Mesendoderm (in vitro differentiated cells): ENCODE data around the gene CENPO.

Experiments used
- DNase-seq: peaks from one replicate; pipeline ENCODE4 v3.0.0; 2013
- H2AK5ac ChIP-seq: 2 replicates; pipeline ENCODE4 v1.6.1; 2013; ENCODE audit warnings: low read length, inconsistent platforms
- H2BK120ac ChIP-seq: 2 replicates; pipeline ENCODE4 v1.6.1; 2013; ENCODE audit warnings: low read depth, mild to moderate bottlenecking, low read length, moderate library complexity, mixed read lengths
- H2BK15ac ChIP-seq: replicated peaks from 2 replicates; pipeline ENCODE4 v1.6.1; 2013; ENCODE audit warnings: low read depth, mild to moderate bottlenecking, moderate library complexity
- H2BK5ac ChIP-seq: 2 replicates; pipeline ENCODE4 v1.6.1; 2013; ENCODE audit warnings: low read length, inconsistent platforms
- H3K18ac ChIP-seq: 2 replicates; pipeline ENCODE4 v1.6.1; 2013; ENCODE audit warnings: mild to moderate bottlenecking, low read length, mixed read lengths
- H3K23ac ChIP-seq: one replicate; pipeline ENCODE4 v1.6.1; 2013; ENCODE audit warnings: low read length
- H3K27ac ChIP-seq: 2 replicates; pipeline ENCODE4 v1.5.1; 2013; ENCODE audit warnings: low read depth, mild to moderate bottlenecking, inconsistent platforms, low read length, moderate library complexity
- H3K27me3 ChIP-seq: 2 replicates; pipeline ENCODE4 v1.6.1; 2013; ENCODE audit warnings: low read length, control low read depth, mild to moderate bottlenecking, inconsistent platforms; ENCODE audit not compliant: insufficient read depth, poor library complexity
- H3K36me3 ChIP-seq: 2 replicates; pipeline ENCODE4 v1.6.1; 2013; ENCODE audit warnings: low read length, inconsistent platforms; ENCODE audit not compliant: control insufficient read depth, insufficient read depth
- H3K4ac ChIP-seq: one replicate; pipeline ENCODE4 v1.6.1; 2013; ENCODE audit warnings: low read depth, mild to moderate bottlenecking, low read length, moderate library complexity
- H3K4me1 ChIP-seq: 2 replicates; pipeline ENCODE4 v1.6.1; 2013; ENCODE audit warnings: low read depth, low read length, inconsistent platforms; ENCODE audit not compliant: control insufficient read depth
- H3K4me2 ChIP-seq: 2 replicates; pipeline ENCODE4 v1.6.1; 2013; ENCODE audit warnings: low read length
- H3K4me3 ChIP-seq: 2 replicates; pipeline ENCODE4 v1.5.1; 2013; ENCODE audit warnings: mild to moderate bottlenecking, low read length
- H3K56ac ChIP-seq: one replicate; pipeline ENCODE4 v1.6.1; 2013; ENCODE audit warnings: low read length
- H3K79me1 ChIP-seq: 2 replicates; pipeline ENCODE4 v1.6.1; 2013; ENCODE audit warnings: low read length, inconsistent platforms
- H3K79me2 ChIP-seq: 2 replicates; pipeline ENCODE4 v1.6.1; 2013; ENCODE audit warnings: mild to moderate bottlenecking, low read length; ENCODE audit not compliant: control insufficient read depth, insufficient read depth
- H3K9ac ChIP-seq: 2 replicates; pipeline ENCODE4 v1.6.1; 2013; ENCODE audit warnings: low read length, inconsistent platforms
- H4K5ac ChIP-seq: one replicate; pipeline ENCODE4 v1.6.1; 2013; ENCODE audit warnings: low read length
- H4K8ac ChIP-seq: one replicate; pipeline ENCODE4 v1.6.1; 2013; ENCODE audit warnings: low read depth, mild to moderate bottlenecking, control low read depth, low read length, moderate library complexity
- WGBS: extraction: QIAGEN DNeasy Blood & Tissue Kit; methylation state at CpG from one replicate; pipeline ENCODE4 v1.1.7; 2013; ENCODE audit warnings: low lambda C conversion rate, missing lambda C conversion rate; ENCODE audit not compliant: insufficient coverage; ENCODE audit errors: extremely low coverage; 5-methylcytosine and 5-hydroxymethylcytosine counted together

The CENPO gene

DNA sequence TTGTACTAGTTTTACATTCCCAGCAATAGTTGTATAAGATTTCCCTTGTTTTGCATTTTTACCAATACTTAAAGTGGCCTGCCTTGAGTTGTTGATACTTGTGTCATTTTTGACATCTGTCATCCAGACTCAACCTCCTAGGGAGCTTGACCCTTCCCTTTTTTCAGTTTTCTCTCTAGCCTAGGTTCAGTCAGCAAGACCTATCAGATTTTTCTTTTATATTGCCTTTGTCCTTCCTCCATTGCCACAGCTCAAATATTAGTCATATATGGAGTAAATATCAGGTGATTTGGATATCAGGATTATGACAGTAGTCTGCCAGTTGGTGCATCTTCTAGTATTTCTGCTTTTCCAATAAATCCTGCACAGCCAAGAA, 13.4 kb downstream of the CENPO start:
- Histone ChIP-seq H3K27me3 (no peaks in the 10 kb centered on the region), H3K4me1 (no peaks in the 10 kb centered on the region), H3K4me3 (no peak overlapping the region), H2BK5ac (no peak overlapping the region), H3K9ac (no peak overlapping the region), H4K8ac (no peak overlapping the region), H3K4ac (no peak overlapping the region), H3K36me3 (peaks cover 6% of the 10 kb centered on the region), H3K79me2 (peaks cover 17% of the 10 kb centered on the region), H3K27ac (no peak overlapping the region), H2AK5ac (no peak overlapping the region), H2BK15ac (no peak overlapping the region), H3K4me2 (no peak overlapping the region), H3K79me1 (peaks cover 4% of the 10 kb centered on the region), H3K56ac (no peak overlapping the region), H3K18ac (no peak overlapping the region), H3K23ac (no peak overlapping the region), H4K5ac (no peak overlapping the region), H2BK120ac (no peak overlapping the region)
- no peak for DNase-seq

DNA sequence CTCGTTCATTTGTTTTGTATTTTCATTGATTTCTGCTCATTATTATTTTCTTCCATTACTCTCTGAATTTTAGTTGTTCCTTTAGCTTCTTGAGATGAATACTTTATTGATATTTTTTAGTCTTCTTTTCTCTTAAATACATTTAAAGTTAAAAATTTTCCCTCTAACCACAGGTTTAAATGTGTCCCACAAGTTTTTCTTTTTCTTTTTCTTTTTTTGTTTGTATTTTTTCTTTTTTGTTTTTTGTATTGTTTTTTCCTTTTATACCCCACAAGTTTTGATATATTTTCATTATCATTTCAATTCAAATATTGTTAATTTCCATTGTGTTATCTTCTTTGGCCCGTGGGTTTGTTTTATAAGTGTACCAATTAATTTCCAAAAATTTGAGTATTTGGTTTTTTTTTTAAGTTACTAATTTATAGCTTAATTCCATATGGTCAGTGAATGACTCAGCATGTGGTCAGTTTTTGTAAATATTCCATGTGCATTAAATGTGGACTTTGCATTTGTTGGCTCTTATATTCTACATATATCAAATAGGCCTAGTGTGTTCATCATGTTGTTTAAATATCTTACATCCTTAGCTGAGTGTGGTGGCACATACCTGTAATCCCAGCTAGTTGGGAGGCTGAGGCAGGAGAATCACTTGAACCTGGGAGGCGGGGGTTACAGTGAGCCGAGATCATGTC, 16.2 kb downstream of the CENPO start:
- WGBS = no CpG with 5 or more reads among the region's 4 CpGs
- no peak overlapping the region for H3K4ac ChIP-seq
- H3K18ac ChIP-seq = no peak overlapping the region
- H3K23ac ChIP-seq = no peak overlapping the region
- peaks cover 15% of the 10 kb centered on the region for H3K79me1 ChIP-seq
- H2BK5ac ChIP-seq = no peak overlapping the region
- no peak overlapping the region for H3K56ac ChIP-seq
- no peaks in the 10 kb centered on the region for H3K27me3 ChIP-seq
- H2AK5ac ChIP-seq = no peak overlapping the region
- no peak for DNase-seq
- H3K36me3 ChIP-seq = peaks cover 9% of the 10 kb centered on the region
- H3K27ac ChIP-seq = no peak overlapping the region
- no peak overlapping the region for H3K9ac ChIP-seq
- H3K4me1 ChIP-seq = no peaks in the 10 kb centered on the region
- no peak overlapping the region for H2BK120ac ChIP-seq
- H4K8ac ChIP-seq = no peak overlapping the region
- H3K4me2 ChIP-seq = no peak overlapping the region
- H2BK15ac ChIP-seq = no peak overlapping the region
- no peak overlapping the region for H4K5ac ChIP-seq
- H3K79me2 ChIP-seq = peaks cover 31% of the 10 kb centered on the region
- H3K4me3 ChIP-seq = no peak overlapping the region

DNA sequence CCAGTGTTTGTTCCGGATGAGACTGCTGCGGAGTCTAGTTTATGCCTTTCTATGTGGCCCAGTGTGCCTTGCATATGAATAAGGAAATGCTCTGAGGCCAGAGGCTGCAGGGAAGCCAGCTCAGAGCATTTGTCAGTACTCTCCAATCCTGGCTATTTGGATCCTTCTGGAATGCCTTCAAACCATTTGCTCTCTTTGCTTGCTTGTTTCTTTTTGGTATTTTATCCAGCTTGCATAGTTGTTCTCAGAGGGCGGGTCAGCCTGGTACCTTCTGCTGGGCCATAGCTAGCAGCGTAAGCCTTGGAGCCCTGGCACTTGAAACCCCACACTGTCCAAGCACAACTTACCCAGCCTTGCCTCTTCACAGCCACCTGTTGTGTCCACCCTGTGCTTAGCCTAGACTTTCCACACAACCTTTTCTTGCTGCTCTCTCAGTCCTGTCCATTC, 20.5 kb downstream of the CENPO start:
- no peak overlapping the region for H3K4me2 ChIP-seq
- peaks cover 9% of the 10 kb centered on the region for H3K36me3 ChIP-seq
- no peak overlapping the region for H2BK15ac ChIP-seq
- no peak for DNase-seq
- H3K23ac ChIP-seq = no peak overlapping the region
- H3K56ac ChIP-seq = no peak overlapping the region
- no peak overlapping the region for H3K9ac ChIP-seq
- no peaks in the 10 kb centered on the region for H3K4me1 ChIP-seq
- peaks cover 21% of the 10 kb centered on the region for H3K79me2 ChIP-seq
- no peak overlapping the region for H2AK5ac ChIP-seq
- no CpG with 5 or more reads among the region's 4 CpGs for WGBS
- H3K18ac ChIP-seq = no peak overlapping the region
- no peak overlapping the region for H3K4me3 ChIP-seq
- no peak overlapping the region for H2BK5ac ChIP-seq
- no peak overlapping the region for H4K5ac ChIP-seq
- H3K4ac ChIP-seq = no peak overlapping the region
- peaks cover 17% of the 10 kb centered on the region for H3K79me1 ChIP-seq
- H3K27ac ChIP-seq = no peak overlapping the region
- no peak overlapping the region for H4K8ac ChIP-seq
- no peaks in the 10 kb centered on the region for H3K27me3 ChIP-seq
- H2BK120ac ChIP-seq = no peak overlapping the region

DNA sequence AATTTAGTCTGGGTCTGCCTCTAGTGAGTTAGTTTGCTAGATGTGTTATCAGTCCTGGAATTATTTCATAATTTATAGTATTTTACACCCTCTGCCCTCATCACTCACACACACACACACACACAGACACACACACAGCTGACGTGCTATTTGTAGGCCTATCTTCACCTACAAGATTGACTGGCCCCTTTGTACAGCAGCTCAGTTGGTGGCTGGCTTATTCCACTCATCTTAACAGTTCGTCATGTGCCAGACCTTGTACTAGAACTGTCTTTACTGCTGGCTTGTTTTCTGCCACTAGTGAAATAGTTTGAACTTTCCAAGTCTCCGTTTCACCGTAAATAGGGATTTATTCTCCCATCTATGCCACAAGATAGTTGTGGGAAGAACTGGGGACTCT, 21.3 kb downstream of the CENPO start:
- Histone ChIP-seq H3K36me3 (peaks cover 10% of the 10 kb centered on the region), H2BK15ac (no peak overlapping the region)
- no CpG with 5 or more reads among the region's 4 CpGs for WGBS

DNA sequence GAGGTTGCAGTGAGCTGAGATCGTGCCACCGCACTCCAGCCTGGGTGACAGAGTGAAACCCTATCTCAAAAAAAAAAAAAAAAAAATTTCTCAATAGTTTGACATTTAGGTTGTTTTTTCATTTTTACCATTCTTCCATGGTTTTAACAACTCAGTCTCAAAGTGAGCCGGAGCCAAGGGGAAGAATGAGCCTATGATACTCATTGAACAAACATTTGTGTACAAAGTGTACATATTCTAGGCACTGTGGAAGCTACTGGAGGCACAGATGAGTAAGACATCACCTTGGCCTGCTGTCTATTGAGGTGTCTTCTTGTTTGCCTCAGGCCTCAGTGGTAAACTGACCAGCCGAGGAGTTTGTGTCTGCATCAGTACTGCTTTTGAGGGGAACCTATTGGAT, 21.9 kb downstream of the CENPO start:
- no CpG with 5 or more reads among the region's 4 CpGs for WGBS
- H3K4me3 ChIP-seq = no peak overlapping the region

More for the DNA sequence above, 21.3 kb downstream of the CENPO start:
- Histone ChIP-seq H3K4ac (no peak overlapping the region), H2BK5ac (no peak overlapping the region), H2BK120ac (no peak overlapping the region), H3K9ac (no peak overlapping the region), H3K4me1 (no peaks in the 10 kb centered on the region), H3K79me1 (peaks cover 17% of the 10 kb centered on the region), H4K5ac (no peak overlapping the region), H3K56ac (no peak overlapping the region), H2AK5ac (no peak overlapping the region), H3K79me2 (peaks cover 19% of the 10 kb centered on the region), H3K4me2 (no peak overlapping the region), H3K27ac (no peak overlapping the region), H3K23ac (no peak overlapping the region), H3K4me3 (no peak overlapping the region), H3K18ac (no peak overlapping the region), H3K27me3 (no peaks in the 10 kb centered on the region), H4K8ac (no peak overlapping the region)
- no peak for DNase-seq

DNA sequence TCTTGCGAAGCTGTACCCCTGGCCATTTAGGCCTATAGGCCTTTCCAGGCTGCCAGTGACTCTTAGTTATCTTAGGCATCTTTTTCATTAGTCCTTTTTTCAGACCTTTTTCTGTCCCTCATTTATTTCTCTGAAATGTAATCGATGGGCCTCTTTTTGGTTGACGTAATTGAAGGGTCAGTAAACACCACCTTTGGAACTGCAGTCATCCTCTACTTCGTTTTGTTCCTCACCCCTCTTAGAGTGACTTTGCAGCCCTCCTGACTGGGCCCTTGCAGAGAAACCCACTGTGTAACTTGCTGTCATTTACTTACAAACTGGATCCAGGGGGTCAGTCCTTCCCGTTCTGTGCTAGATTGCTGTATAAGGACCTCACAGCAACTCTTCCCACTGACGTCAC, 23.2 kb downstream of the CENPO start:
- no peak overlapping the region for H2BK15ac ChIP-seq
- H3K9ac ChIP-seq = no peak overlapping the region
- H4K8ac ChIP-seq = no peak overlapping the region
- no peaks in the 10 kb centered on the region for H3K27me3 ChIP-seq
- H2BK5ac ChIP-seq = no peak overlapping the region
- H4K5ac ChIP-seq = no peak overlapping the region
- H3K23ac ChIP-seq = no peak overlapping the region
- peaks cover 4% of the 10 kb centered on the region for H3K4me1 ChIP-seq
- no peak overlapping the region for H2BK120ac ChIP-seq
- no peak overlapping the region for H3K4ac ChIP-seq
- H3K56ac ChIP-seq = no peak overlapping the region
- H3K18ac ChIP-seq = no peak overlapping the region
- H3K36me3 ChIP-seq = peaks cover 17% of the 10 kb centered on the region
- no peak overlapping the region for H3K4me3 ChIP-seq
- no CpG with 5 or more reads among the region's 6 CpGs for WGBS
- H2AK5ac ChIP-seq = no peak overlapping the region
- H3K4me2 ChIP-seq = no peak overlapping the region
- no peak overlapping the region for H3K27ac ChIP-seq
- H3K79me2 ChIP-seq = peaks cover 16% of the 10 kb centered on the region
- DNase-seq = no peak
- H3K79me1 ChIP-seq = peaks cover 17% of the 10 kb centered on the region

More for the DNA sequence above, 21.9 kb downstream of the CENPO start:
- Histone ChIP-seq H3K4me2 (no peak overlapping the region), H3K27ac (no peak overlapping the region), H3K27me3 (no peaks in the 10 kb centered on the region), H2BK5ac (no peak overlapping the region), H3K79me2 (peaks cover 16% of the 10 kb centered on the region), H3K23ac (no peak overlapping the region), H3K56ac (no peak overlapping the region), H3K4me1 (no peaks in the 10 kb centered on the region), H4K5ac (no peak overlapping the region), H2BK120ac (no peak overlapping the region), H3K18ac (no peak overlapping the region), H3K4ac (no peak overlapping the region), H3K36me3 (peaks cover 13% of the 10 kb centered on the region), H3K9ac (no peak overlapping the region), H3K79me1 (peaks cover 17% of the 10 kb centered on the region), H2BK15ac (no peak overlapping the region), H2AK5ac (no peak overlapping the region), H4K8ac (no peak overlapping the region)
- DNase-seq = no peak
